Activated B cell treated with CpG ODN at 0.5 μM for 24 hours (primary cell): ENCODE measurements around the gene NINJ2. TPM values are rescaled to one million over a fixed set of nuclear protein-coding genes. Genes with fewer than 3 reads are reported as not detected.

ENCODE experiments used
- ATAC-seq: fragments of 200-7000 bp; cut with Tn5 transposase; one replicate; pipeline ENCODE4 v1.10.0; 2021; ENCODE audit warnings: low read depth, mild to moderate bottlenecking, moderate library complexity
- CTCF ChIA-PET: fragments of 350-600 bp; sonication (Branson Sonifier 250); formaldehyde crosslinking; loops from one replicate; lab custom pipeline; 2021; ENCODE audit warnings: antibody characterized with exemption; lab: Charles Lee
- POLR2A ChIA-PET: fragments of 350-600 bp; sonication (Branson Sonifier 250); formaldehyde crosslinking; loops from one replicate; lab custom pipeline; 2021; ENCODE audit warnings: antibody characterized with exemption; lab: Charles Lee
- DNase-seq: peaks from one replicate; pipeline ENCODE4 v3.0.0; 2022
- H3K27ac Mint-ChIP-seq: one replicate; pipeline ENCODE4 v1.8.0; 2020; ENCODE audit warnings: mixed read lengths
- H3K27me3 Mint-ChIP-seq: one replicate; pipeline ENCODE4 v1.8.0; 2021; ENCODE audit warnings: mixed read lengths
- H3K36me3 Mint-ChIP-seq: one replicate; pipeline ENCODE4 v1.8.0; 2021; ENCODE audit warnings: low read depth, mixed read lengths
- H3K4me1 Mint-ChIP-seq: one replicate; pipeline ENCODE4 v1.8.0; 2021; ENCODE audit warnings: mixed read lengths
- H3K4me3 Mint-ChIP-seq: one replicate; pipeline ENCODE4 v1.8.0; 2020; ENCODE audit warnings: mild to moderate bottlenecking, mixed read lengths
- H3K9me3 Mint-ChIP-seq: one replicate; pipeline ENCODE4 v1.8.0; 2020; ENCODE audit warnings: mixed read lengths
- CTCF ChIP-seq: fragments of 200-600 bp; IDR thresholded peaks from one replicate; pipeline ENCODE4 v1.8.0; 2022; ENCODE audit warnings: antibody characterized with exemption, mild to moderate bottlenecking
- intact Hi-C: fragments of 100-400 bp; cut with micrococcal nuclease; formaldehyde crosslinking; loops from one replicate; pipeline ENCODE4 v1.15.1; 2024
- total RNA-seq: library from RNA; stranded (reverse); gene quantifications from 2 replicates; pipeline ENCODE4 v1.2.3, GENCODE V29; 2022

Gene NINJ2
- total RNA-seq, 1 donor from 2014 or later: 3.6 TPM

- POLR2A ChIA-PET: no interaction called here
- ATAC-seq (no peak), DNase-seq (no peak)
- intact Hi-C loops: no loop called here
- Mint-ChIP-seq H3K4me1 (no peaks in the 10 kb centered on the region), H3K9me3 (peaks cover 20% of the 10 kb centered on the region), H3K27ac (no peak overlapping the region), H3K27me3 (peaks cover 11% of the 10 kb centered on the region), H3K4me3 (no peak overlapping the region), H3K36me3 (no peaks in the 10 kb centered on the region)
- TF ChIP-seq CTCF: no peak
- CTCF ChIA-PET: no interaction called here
These were observed 131.2 kb downstream of the NINJ2 start for GRCh38 chr12:531951-532585.

- CTCF ChIA-PET: no interaction called here
- intact Hi-C loops: no loop called here
- Mint-ChIP-seq H3K4me1 (no peaks in the 10 kb centered on the region), H3K4me3 (no peak overlapping the region), H3K27me3 (peaks cover 9% of the 10 kb centered on the region), H3K27ac (no peak overlapping the region), H3K9me3 (peaks cover 20% of the 10 kb centered on the region), H3K36me3 (no peaks in the 10 kb centered on the region)
- DNase-seq (no peak), ATAC-seq (no peak)
- no peak for TF ChIP-seq CTCF
- POLR2A ChIA-PET: no interaction called here
These were observed 132.4 kb downstream of the NINJ2 start for GRCh38 chr12:530821-531220.

GRCh38 chr12:530308-530707, 132.9 kb downstream of the NINJ2 start:
- ATAC-seq (no peak), DNase-seq (no peak)
- Mint-ChIP-seq H3K36me3 (no peaks in the 10 kb centered on the region), H3K27ac (no peak overlapping the region), H3K4me1 (no peaks in the 10 kb centered on the region), H3K27me3 (peaks cover 5% of the 10 kb centered on the region), H3K9me3 (peaks cover 20% of the 10 kb centered on the region), H3K4me3 (no peak overlapping the region)
- POLR2A ChIA-PET: no interaction called here
- intact Hi-C loops: no loop called here
- CTCF ChIA-PET: no interaction called here
- TF ChIP-seq CTCF: no peak

GRCh38 chr12:527729-528128, 135.5 kb downstream of the NINJ2 start:
- Mint-ChIP-seq H3K4me1 (no peaks in the 10 kb centered on the region), H3K36me3 (no peaks in the 10 kb centered on the region)
- CTCF ChIA-PET: no interaction called here

GRCh38 chr12:527241-527640, 136.0 kb downstream of the NINJ2 start:
- intact Hi-C loops: no loop called here
- peaks cover 14% of the 10 kb centered on the region for H3K9me3 Mint-ChIP-seq
- H3K4me3 Mint-ChIP-seq: no peak overlapping the region
- CTCF ChIA-PET: no interaction called here
- H3K27me3 Mint-ChIP-seq: peaks cover 9% of the 10 kb centered on the region
- ATAC-seq: no peak
- no peaks in the 10 kb centered on the region for H3K36me3 Mint-ChIP-seq
- POLR2A ChIA-PET: no interaction called here
- no peak for DNase-seq
- H3K4me1 Mint-ChIP-seq: no peaks in the 10 kb centered on the region
- H3K27ac Mint-ChIP-seq: no peak overlapping the region
- no peak for TF ChIP-seq CTCF

More at GRCh38 chr12:527729-528128, 135.5 kb downstream of the NINJ2 start:
- intact Hi-C loops: no loop called here
- peaks cover 19% of the 10 kb centered on the region for H3K9me3 Mint-ChIP-seq
- DNase-seq (no peak), ATAC-seq (no peak)
- H3K27ac Mint-ChIP-seq: no peak overlapping the region
- POLR2A ChIA-PET: no interaction called here
- TF ChIP-seq CTCF: no peak
- peaks cover 9% of the 10 kb centered on the region for H3K27me3 Mint-ChIP-seq
- no peak overlapping the region for H3K4me3 Mint-ChIP-seq
